ENCODE measurements around the gene HECTD4. TPM values are rescaled to one million over a fixed set of nuclear protein-coding genes. Genes with fewer than 3 reads are reported as not detected.

The HECTD4 gene
- total and polyA plus RNA-seq, 11 donors: 6.3 to 30.7 (median 23.1) TPM

- Histone ChIP-seq H3K27me3 (no peaks in the 10 kb centered on the region), H3K9me3 (no peaks in the 10 kb centered on the region), H3K4me3 (no peak overlapping the region), H3K36me3 (no peaks in the 10 kb centered on the region), H3K27ac (no peak overlapping the region), H3K4me1 (peaks cover 0 to 34% (median 19%) of the 10 kb centered on the region in 12 donors)
- TF ChIP-seq POLR2A (IDR thresholded peaks at IDR 0.05) (no peak), CTCF (IDR thresholded peaks at IDR 0.05) (no peak)
- 67 to 86% (median 82%) methylated on average over 2 of the region's 2 CpGs for WGBS, 4 donors
- DNase-seq: no peak
- intact Hi-C loops (cut with DNase I): no loop called here
- no peak for ATAC-seq
These were observed 34.6 kb downstream of the HECTD4 start for GRCh38 chr12:112347581-112347982.

GRCh38 chr12:112346194-112346593 lies 36.0 kb downstream of the HECTD4 start:
- Histone ChIP-seq H3K36me3 (no peaks in the 10 kb centered on the region), H3K27me3 (no peaks in the 10 kb centered on the region), H3K4me1 (peaks cover 0 to 32% (median 16%) of the 10 kb centered on the region in 12 donors), H3K27ac (no peak overlapping the region), H3K9me3 (no peaks in the 10 kb centered on the region), H3K4me3 (no peak overlapping the region)
- TF ChIP-seq POLR2A (IDR thresholded peaks at IDR 0.05) (no peak), CTCF (IDR thresholded peaks at IDR 0.05) (no peak)
- no peak for ATAC-seq
- DNase-seq: no peak
- intact Hi-C loops (cut with DNase I): no loop called here
- WGBS, 4 donors: 51 to 84% (median 68%) methylated on average over 1 of the region's 1 CpG

- TF ChIP-seq CTCF (IDR thresholded peaks at IDR 0.05): no peak
- no peak for TF ChIP-seq POLR2A (IDR thresholded peaks at IDR 0.05)
- H3K4me1 ChIP-seq: peaks cover 0 to 19% (median 10%) of the 10 kb centered on the region in 12 donors
- no peaks in the 10 kb centered on the region for H3K27me3 ChIP-seq
- no peak overlapping the region for H3K27ac ChIP-seq
- no peak for ATAC-seq
- H3K9me3 ChIP-seq: no peaks in the 10 kb centered on the region
- no peaks in the 10 kb centered on the region for H3K36me3 ChIP-seq
- intact Hi-C loops (cut with DNase I): no loop called here
- no peak overlapping the region for H3K4me3 ChIP-seq
- no peak for DNase-seq
- WGBS, 4 donors: 95 to 100% (median 97%) methylated on average over 1 of the region's 1 CpG
These were observed 38.0 kb downstream of the HECTD4 start for GRCh38 chr12:112344220-112344619.

GRCh38 chr12:112342587-112342986 lies 39.6 kb downstream of the HECTD4 start:
- peaks cover 0 to 8% (median 1%) of the 10 kb centered on the region in 12 donors for H3K4me1 ChIP-seq
- ATAC-seq (no peak), DNase-seq (no peak)
- no peak for TF ChIP-seq CTCF (IDR thresholded peaks at IDR 0.05)
- WGBS, 4 donors: 82 to 89% (median 85%) methylated on average over 3 of the region's 3 CpGs
- intact Hi-C loops (cut with DNase I): no loop called here
- no peak overlapping the region for H3K4me3 ChIP-seq
- no peaks in the 10 kb centered on the region for H3K36me3 ChIP-seq
- H3K27ac ChIP-seq: no peak overlapping the region
- peaks cover 0 to 10% (median 1%) of the 10 kb centered on the region in 12 donors for H3K9me3 ChIP-seq
- H3K27me3 ChIP-seq: no peaks in the 10 kb centered on the region
